Fibroblast of skin of abdomen (primary cell): ENCODE data around the gene BCL2L13.
"Not testable (repeated sequence)": the region's sequence is repeated elsewhere in the genome, so short reads cannot be mapped to it uniquely, and the experiment has no call there.

Experiments used
- DNase-seq: peaks from one replicate; pipeline ENCODE4 v3.0.0-alpha.2; 2013

BCL2L13 gene

DNA sequence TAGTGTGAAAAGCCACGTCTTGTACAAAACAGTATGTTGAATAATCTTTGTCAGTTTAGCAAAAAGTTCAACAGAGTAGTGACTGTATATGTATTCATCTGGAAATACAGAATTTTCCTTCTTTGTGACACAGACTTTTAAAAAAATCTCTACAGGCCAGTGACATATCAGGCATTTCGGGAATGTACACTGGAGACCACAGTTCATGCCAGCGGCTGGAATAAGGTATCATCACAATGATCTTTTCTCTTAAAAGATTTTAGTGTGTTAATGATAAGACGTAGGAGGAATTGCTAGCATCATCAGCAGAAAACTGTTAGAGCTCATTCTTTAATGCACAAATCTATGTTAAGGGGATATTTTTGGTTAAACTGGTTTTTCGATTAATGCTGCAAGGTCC is 57.4 kb downstream of the BCL2L13 start:
- peak; percentile 17 for DNase-seq

- not testable (repeated sequence) for DNase-seq
These were observed 58.6 kb downstream of the BCL2L13 start for GRCh38 chr22:17697196-17697595.

DNA sequence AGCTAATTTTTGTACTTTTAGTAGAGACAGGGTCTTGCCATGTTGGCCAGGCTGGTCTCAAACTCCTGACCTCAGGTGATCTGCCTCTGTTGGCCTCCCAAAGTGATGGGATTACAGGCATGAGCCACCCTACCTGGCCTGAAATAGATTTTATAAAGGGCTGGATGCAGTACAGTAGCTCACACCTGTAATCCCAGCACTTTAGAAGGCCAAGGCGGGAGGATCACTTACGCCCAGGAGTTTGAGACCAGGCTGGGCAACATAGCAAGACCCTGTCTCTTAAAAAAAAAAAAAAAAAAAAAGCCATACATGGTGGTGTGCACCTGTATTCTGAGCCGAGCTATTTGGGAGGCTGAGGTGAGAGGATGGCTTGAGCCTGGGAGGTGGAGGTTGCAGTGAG is 59.7 kb downstream of the BCL2L13 start:
- not testable (repeated sequence) for DNase-seq

- no peak for DNase-seq
These were observed 60.4 kb downstream of the BCL2L13 start for GRCh38 chr22:17698948-17699347.

- DNase-seq: no peak
These were observed 61.3 kb downstream of the BCL2L13 start for GRCh38 chr22:17699696-17700340.

GRCh38 chr22:17700778-17701177 is 62.2 kb downstream of the BCL2L13 start:
- DNase-seq: no peak

- DNase-seq: no peak
These were observed 65.3 kb downstream of the BCL2L13 start for GRCh38 chr22:17703811-17704210.

DNA sequence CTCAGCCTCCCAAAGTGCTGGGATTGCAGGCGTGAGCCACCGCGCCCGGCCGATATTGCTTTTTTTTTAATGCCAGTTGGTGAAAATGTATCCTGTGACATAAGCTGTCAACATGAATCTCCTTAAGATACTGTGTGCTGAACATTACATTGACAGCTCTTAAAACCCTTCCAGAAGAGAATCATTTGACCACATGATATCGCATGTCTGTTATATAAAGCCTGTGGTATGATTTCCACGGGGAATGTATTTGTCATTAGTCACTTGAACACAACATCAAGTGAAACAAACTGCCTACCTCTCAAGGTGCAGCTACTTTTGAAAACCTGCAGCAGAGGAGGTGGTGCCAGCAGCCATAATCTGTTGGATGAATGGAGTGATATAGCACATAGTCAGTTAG is 67.0 kb downstream of the BCL2L13 start:
- no peak for DNase-seq

DNA sequence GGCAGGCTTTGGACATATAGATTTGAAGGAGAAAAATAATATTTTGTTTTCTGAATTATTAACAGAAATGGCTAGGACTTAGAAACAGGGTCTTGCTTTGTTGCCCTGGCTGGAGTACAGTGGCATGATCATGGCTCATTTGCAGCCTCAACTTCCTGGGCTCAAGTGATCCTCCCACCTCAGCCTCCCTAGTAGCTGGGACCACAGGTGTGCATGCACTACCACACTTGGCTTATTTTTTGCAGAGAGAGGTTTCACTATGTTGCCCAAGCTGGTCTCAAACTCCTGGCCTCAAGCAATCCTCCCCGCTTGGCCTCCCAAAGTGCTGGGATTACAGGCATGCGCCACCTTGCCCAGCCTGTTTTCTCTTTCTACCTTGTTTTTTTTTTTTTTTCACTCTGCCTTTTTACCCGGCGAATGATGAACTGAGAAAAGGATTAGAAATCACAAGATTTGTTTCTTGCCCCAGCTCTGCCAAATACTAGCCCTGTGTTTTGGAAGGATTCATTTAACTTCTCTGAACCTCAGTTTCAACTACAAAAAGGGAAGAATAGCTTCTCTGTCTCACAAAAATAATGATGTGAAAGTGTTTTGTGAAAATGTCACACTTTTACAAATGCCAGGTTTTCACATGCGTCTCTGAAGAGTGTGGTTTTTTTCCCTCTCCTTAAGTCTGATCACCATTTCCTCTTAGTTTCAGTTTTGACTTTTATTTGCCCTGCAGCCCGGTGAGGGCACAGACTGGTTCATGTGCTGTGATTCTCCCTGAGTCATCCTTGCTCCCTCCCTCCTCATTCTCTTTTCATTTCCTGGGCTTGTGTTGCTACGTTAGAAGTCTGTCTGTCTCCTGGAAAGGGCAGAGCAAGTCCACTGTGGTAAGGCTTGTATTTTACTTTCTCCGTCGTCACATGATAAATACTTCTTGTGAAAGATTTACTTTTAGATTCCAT is 67.7 kb downstream of the BCL2L13 start:
- peak; percentile 85 for DNase-seq

DNA sequence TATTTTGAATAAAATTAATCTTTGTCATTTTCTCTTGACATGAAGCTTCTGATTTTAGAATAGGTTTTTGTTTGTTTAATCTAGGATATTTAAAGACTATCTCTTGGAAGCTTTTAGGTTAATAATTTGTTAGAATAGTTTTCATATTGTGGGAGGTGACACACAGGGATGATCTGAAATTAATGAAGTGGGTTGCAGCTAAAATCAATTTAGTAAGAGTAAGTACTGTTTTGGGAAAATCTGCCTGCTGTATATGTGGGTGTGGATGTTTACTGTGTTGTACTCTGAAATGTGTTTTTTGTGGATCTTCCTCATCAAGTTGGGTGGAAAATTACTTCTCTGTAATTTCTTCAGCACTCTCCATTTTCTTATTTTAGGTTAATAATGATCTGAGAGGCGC is 68.4 kb downstream of the BCL2L13 start:
- DNase-seq: no peak

DNA sequence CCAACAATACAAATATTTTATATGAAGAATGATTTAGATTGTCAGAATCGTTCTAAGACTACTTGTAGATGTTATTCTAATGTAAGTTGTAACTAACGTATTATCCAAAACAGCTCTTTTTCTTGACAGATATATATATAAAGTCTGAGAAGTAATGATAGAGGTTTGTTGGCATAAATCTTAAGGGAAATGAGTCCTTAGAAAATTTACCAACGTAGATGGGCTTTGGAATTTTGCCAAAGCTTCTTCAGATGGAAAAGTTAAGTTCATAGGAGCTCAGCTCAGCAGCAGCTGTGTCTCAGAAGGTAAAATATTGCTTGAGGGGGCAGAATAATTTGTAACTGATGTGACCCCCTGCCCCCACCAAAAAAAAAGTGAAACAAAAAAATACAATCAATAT is 69.0 kb downstream of the BCL2L13 start:
- no peak for DNase-seq

DNA sequence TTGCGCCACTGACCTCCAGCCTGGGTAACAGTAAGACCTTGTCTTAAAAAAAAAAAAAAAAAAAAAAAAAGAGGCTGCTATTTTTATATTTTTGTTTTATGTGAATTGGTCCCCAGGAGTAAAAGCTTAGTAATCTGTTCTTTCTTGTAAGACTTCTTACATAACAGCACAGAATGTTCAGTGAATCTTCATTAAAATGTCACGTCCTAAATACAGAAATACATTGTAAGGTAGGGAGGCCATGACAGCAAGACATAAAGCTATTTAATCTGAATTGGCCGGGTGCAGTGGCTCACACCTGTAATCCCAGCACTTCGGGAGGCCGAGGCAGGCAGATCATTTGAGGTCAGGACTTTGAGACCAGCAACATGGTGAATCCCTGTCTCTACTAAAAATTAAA is 71.5 kb downstream of the BCL2L13 start:
- no peak for DNase-seq

DNA sequence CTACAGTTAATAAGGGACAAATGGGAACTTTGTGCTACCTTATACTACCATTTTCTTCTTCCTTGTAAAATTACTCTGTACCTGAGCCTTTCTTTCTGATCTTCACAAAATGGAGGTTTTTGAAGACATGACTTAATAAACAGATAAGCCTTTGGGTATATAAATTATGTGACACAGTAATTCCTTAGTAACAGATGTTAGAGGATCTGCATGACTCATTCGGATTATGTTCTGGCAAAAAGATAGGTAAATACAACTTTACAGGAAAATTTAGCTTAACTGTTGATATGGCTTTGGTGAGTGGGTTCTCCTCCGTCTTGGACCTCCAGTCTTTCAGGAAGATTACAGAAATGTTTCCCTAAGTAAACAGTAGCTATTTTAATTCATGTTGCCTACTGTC is 73.9 kb downstream of the BCL2L13 start:
- DNase-seq: peak; percentile 31

- no peak for DNase-seq
These were observed 78.0 kb downstream of the BCL2L13 start for GRCh38 chr22:17716529-17716928.

DNA sequence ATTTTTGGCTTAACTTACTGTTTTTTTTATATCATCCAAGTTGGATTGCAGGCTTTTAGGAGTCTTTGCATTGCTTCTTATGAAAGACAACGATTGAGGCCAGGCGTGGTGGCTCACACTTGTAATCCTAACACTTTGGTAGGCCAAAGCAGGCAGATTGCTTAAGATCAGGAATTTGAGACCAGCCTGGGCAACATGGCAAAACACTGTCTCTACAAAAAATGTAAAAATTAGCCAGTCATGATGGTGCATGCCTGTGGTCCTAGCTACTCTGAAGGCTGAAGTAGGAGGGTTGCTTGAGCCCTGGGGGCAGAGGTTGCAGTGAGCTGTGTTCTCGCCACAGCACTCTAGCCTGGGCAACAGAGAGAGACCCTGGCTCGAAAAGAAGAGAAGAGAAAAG is 79.2 kb downstream of the BCL2L13 start:
- DNase-seq: no peak

DNA sequence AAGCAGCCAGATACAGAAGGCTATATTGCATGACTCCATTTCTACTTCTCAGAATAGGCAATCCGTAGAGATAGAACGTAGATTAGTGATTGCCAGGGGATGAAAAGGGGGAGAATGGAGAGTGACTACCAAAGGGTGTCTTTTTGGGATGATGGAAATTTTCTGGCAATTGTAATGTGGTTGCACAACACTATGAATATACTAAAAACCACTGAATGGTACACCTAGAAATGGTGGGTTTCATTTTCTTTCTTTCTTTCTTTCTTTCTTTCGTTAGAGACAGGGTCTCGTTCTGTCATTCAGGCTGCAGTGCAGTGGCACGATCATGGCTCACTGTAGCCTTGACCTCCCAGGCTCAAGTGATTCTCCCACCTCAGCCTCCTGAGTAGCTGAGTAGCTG is 81.4 kb downstream of the BCL2L13 start:
- DNase-seq: no peak

- no peak for DNase-seq
These were observed 85.7 kb downstream of the BCL2L13 start for GRCh38 chr22:17724241-17724640.

- DNase-seq: no peak
These were observed 86.3 kb downstream of the BCL2L13 start for GRCh38 chr22:17724678-17725499.

DNA sequence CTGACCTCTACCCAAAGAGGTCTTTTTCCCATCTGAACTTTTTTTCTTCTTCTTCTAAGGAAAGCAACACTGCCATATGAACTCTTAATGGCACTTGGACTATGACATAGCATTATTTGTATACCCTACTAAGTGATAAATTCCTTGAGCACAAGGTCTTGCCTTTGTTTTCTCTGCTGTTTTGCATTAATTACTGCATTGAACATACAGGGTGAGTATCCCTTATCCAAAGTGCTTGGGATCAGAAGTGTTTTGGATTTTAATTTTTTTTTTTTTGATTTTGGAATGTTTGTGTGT is 86.9 kb downstream of the BCL2L13 start:
- DNase-seq: no peak

- peak; percentile 55 for DNase-seq
These were observed 87.7 kb downstream of the BCL2L13 start for GRCh38 chr22:17726006-17726927.

DNA sequence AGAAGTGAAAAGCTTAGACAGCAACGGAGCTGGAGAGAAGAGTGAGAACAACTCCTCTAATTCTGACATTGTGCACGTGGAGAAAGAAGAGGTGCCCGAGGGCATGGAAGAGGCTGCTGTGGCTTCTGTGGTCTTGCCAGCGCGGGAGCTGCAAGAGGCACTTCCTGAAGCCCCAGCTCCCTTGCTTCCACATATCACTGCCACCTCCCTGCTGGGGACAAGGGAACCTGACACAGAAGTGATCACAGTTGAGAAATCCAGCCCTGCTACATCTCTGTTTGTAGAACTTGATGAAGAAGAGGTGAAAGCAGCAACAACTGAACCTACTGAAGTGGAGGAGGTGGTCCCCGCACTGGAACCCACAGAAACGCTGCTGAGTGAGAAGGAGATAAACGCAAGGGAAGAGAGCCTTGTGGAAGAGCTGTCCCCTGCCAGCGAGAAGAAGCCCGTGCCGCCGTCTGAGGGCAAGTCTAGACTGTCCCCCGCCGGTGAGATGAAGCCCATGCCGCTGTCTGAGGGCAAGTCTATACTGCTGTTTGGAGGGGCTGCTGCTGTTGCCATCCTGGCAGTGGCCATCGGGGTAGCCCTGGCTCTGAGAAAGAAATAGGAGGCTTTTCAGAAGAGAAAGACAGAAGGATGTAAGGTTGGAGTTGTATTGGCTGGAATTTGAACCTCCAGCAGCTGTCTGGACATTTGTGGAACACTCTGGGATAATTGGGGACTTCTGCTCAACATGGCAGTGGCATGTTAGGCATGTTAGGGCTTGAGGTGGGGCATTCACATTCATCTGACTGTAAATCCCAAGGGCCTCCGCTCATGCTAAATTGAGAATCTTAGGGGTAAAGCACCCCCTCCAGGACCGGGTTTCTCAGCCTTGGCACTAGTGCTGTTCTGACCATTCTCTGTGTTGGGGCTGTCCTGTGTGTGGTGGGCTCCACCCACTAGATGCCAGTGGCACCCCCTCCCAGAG is 88.7 kb downstream of the BCL2L13 start:
- no peak for DNase-seq
